Left ventricle myocardium inferior (tissue), 1 donor: ENCODE measurements around the gene SPDYE16. TPM values are rescaled to one million over a fixed set of nuclear protein-coding genes. Genes with fewer than 3 reads are reported as not detected.
"Not testable (repeated sequence)": the region's sequence is repeated elsewhere in the genome, so short reads cannot be mapped to it uniquely, and the experiment has no call there.

Experiments
- DNase-seq: peaks from one replicate; pipeline ENCODE4 v3.0.0-alpha.2; 2020
- H3K27ac ChIP-seq: fragments of 200-600 bp; replicated peaks from 2 replicates; pipeline ENCODE4 v1.8.0; 2021
- H3K27me3 ChIP-seq: fragments of 200-600 bp; 2 replicates; pipeline ENCODE4 v1.8.0; 2021; ENCODE audit warnings: low read depth
- H3K36me3 ChIP-seq: fragments of 200-600 bp; 2 replicates; pipeline ENCODE4 v1.8.0; 2021
- H3K4me1 ChIP-seq: fragments of 200-600 bp; 2 replicates; pipeline ENCODE4 v1.8.0; 2021
- H3K4me3 ChIP-seq: fragments of 200-600 bp; 2 replicates; pipeline ENCODE4 v1.8.0; 2021; ENCODE audit warnings: mild to moderate bottlenecking, moderate library complexity
- H3K9me3 ChIP-seq: fragments of 200-600 bp; replicated peaks from 2 replicates; pipeline ENCODE4 v1.8.0; 2021
- intact Hi-C: fragments of 100-400 bp; cut with micrococcal nuclease; formaldehyde crosslinking; loops from one replicate; pipeline ENCODE4 v1.11.0; 2022
- total RNA-seq: library from RNA; stranded (reverse); fragmentation: NEBNext Ultra II Directional; extraction: Animal tissue kit (Norgen Biotek cat#: 25700); gene quantifications from one replicate; pipeline ENCODE4 v1.2.1, GENCODE V29; 2021
- TF ChIP-seq, protein P1 (sequence below): fragments of 200-600 bp; IDR thresholded peaks from 2 replicates; pipeline ENCODE4 v1.8.0; 2021; ENCODE audit warnings: antibody characterized with exemption, mild to moderate bottlenecking, borderline replicate concordance
- donor health status: DM: no; HTN: yes; CAD: no; lungs with severe emphysema.

SPDYE16 gene
- total RNA-seq, 1 donor from 2014 or later, result 0.22 TPM

DNA sequence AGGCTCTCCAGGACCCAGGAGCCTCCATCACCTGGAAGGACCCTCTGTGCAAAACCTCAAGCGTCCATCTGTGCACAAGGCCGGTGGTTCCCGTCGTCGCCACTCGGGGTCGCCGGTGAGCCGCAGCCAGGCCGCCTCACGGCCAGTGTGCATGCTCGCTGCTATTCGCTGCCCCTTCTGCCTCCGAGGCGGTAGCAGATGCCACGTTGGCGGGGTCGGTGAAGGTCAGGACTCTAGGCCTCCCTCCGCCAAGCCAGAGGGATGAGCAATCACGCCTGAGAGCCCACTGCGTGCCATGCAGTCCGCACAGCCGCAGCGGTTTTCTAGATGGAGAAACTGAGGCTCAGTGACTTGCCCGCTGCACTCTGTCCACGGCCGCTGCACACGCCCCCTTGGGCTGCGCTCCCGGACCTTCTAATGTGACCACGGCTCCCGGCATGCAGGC is 27.1 kb downstream of the SPDYE16 start:
- Histone ChIP-seq H3K9me3 (no peaks in the 10 kb centered on the region), H3K4me1 (peaks cover 10% of the 10 kb centered on the region), H3K36me3 (no peaks in the 10 kb centered on the region), H3K4me3 (peak overlapping the region; percentile 34), H3K27me3 (no peaks in the 10 kb centered on the region), H3K27ac (no peak overlapping the region)
- intact Hi-C loops, result no loop called here
- DNase-seq, result peak; percentile 65
- TF ChIP-seq, protein P1, sequence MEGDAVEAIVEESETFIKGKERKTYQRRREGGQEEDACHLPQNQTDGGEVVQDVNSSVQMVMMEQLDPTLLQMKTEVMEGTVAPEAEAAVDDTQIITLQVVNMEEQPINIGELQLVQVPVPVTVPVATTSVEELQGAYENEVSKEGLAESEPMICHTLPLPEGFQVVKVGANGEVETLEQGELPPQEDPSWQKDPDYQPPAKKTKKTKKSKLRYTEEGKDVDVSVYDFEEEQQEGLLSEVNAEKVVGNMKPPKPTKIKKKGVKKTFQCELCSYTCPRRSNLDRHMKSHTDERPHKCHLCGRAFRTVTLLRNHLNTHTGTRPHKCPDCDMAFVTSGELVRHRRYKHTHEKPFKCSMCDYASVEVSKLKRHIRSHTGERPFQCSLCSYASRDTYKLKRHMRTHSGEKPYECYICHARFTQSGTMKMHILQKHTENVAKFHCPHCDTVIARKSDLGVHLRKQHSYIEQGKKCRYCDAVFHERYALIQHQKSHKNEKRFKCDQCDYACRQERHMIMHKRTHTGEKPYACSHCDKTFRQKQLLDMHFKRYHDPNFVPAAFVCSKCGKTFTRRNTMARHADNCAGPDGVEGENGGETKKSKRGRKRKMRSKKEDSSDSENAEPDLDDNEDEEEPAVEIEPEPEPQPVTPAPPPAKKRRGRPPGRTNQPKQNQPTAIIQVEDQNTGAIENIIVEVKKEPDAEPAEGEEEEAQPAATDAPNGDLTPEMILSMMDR, result peak; percentile 92

DNA sequence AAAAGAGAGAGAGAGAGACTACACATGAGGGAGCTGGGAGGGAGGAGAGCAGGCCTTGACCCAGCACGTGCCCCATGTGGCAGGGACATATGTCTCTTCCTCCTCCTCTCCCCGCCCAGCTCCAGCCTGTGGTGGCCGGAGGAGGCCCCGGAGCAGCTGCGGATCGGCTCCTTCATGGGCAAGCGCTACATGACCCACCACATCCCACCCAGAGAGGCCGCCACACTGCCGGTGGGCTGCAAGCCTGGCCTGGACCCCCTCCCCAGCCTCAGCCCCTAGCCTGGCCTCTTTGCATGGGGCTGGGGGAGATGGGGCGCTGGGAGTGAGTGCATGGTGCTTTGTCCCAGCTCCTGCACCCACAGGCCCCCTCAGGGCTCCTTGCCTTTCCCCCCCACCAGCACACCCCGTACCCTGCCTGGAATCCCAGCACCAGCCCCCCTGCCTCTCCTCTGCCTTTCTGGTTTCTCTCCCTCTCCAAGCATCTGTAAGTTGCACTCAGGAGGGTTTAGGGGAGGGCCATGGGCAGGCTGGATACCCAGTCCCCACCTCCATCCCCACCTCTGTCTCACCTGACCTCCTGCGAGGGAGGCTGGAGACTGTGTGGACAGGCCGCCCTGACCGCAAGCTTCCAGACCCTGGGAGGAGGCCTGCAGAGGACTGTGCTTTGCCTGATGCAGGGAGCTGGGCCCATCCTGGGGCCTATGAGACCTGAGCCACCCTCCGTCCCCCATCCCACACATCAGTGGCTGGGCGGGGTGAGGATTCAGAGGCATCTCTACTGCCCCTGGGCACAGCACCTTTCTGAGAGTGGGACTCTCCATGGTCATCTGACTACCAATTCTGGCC is 27.9 kb downstream of the SPDYE16 start:
- intact Hi-C loops, result no loop called here
- TF ChIP-seq, protein P1, result no peak
- H3K9me3 ChIP-seq, result no peaks in the 10 kb centered on the region
- H3K27me3 ChIP-seq, result no peaks in the 10 kb centered on the region
- peaks cover 15% of the 10 kb centered on the region for H3K4me1 ChIP-seq
- H3K27ac ChIP-seq, result no peak overlapping the region
- H3K4me3 ChIP-seq, result no peak overlapping the region
- no peak for DNase-seq
- H3K36me3 ChIP-seq, result no peaks in the 10 kb centered on the region

DNA sequence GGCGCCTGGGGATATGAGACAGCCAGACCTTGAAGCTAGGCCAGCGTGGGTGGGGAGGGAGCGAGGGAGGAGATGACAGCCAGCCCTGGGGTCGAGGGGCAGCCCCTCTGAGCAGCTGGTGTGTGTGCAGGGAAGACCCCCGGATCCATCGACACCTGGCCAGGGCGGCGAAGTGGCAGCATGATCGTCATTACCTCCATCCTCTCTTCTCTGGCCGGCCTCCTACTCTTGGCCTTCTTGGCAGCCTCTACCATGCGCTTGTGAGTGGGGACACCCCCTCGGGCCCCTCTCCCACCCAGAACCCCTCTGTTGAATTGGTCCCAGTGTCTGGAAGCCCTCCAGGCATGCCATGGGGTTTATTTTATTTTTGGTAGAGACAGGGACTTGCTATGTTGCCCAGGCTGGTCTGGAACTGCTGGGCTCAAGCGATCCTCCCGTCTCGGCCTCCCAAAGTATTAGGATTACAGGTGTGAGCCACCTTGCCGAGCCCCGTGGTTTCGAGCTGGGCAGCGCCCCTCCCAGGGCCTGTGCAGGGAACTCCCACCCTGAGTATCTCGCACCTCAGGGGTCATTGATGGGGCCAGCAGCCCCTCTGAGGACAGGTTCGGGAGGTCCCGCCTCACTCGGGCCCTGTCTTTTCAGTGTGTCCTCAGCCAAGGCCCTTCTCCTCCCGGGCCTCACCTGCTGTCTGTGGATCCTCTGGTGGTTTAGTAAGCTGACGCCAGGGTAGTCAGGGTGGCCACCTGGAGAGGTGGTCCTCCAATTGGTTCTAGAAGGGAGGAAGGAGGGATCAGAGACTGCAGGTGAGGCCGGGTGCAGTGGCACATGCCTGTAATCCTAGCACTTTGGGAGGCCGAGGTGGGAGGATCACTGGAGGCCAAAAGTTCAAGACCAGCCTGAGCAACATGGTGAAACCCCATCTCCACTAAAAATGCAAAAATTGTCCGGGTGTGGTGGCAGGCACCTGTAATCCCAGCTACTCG is 29.0 kb downstream of the SPDYE16 start:
- DNase-seq, result no peak
- Histone ChIP-seq H3K27ac (no peak overlapping the region), H3K36me3 (no peaks in the 10 kb centered on the region), H3K9me3 (no peaks in the 10 kb centered on the region), H3K4me3 (no peak overlapping the region), H3K4me1 (peaks cover 16% of the 10 kb centered on the region), H3K27me3 (no peaks in the 10 kb centered on the region)
- intact Hi-C loops, result no loop called here
- TF ChIP-seq, protein P1, result no peak

DNA sequence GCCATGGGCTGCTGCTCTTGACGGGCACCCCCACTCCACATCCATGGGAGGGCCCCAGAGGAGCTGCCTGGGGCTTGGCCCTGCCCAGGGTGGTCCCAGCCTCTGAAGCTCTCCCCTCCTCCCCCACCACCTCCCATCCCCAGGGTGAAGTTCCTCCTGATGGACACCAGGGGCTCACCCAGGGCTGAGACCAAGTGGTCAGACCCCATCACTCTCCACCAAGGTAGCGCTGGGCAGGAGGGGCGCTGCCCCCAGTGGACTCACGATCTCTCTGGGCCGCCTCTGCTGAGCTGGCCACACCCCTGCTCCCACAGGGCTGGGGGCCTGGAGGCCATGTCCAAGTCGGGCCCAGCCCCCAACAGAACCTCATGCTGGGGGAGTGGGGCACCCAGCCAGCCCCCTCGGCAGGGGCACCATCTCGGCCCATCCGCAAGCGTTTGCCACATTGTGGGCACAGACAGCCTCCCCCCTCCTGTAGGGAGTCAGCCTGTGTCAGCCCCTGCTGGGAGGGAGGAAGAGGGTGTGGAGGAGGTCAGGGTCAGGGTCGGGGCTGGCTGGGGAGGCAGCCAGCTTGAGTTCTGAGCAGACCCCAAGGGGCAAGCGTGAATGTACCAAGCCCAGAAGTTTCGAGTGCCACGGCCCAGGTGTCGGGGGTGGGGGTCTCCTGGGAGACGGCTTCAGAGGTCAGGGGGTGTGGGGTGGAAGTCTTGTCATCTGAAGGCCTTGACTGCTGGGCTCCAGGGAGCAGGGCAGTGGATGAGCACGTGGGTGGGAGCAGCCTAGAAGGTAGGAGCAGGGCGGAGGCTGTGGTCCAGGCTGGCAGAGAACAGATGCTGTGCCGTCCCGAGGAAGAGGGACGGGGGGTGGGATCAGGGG is 29.9 kb downstream of the SPDYE16 start:
- H3K36me3 ChIP-seq, result no peaks in the 10 kb centered on the region
- H3K9me3 ChIP-seq, result no peaks in the 10 kb centered on the region
- H3K27me3 ChIP-seq, result no peaks in the 10 kb centered on the region
- intact Hi-C loops, result no loop called here
- TF ChIP-seq, protein P1, result peak; percentile 22
- H3K27ac ChIP-seq, result no peak overlapping the region
- no peak overlapping the region for H3K4me3 ChIP-seq
- DNase-seq, result no peak
- H3K4me1 ChIP-seq, result peaks cover 16% of the 10 kb centered on the region

DNA sequence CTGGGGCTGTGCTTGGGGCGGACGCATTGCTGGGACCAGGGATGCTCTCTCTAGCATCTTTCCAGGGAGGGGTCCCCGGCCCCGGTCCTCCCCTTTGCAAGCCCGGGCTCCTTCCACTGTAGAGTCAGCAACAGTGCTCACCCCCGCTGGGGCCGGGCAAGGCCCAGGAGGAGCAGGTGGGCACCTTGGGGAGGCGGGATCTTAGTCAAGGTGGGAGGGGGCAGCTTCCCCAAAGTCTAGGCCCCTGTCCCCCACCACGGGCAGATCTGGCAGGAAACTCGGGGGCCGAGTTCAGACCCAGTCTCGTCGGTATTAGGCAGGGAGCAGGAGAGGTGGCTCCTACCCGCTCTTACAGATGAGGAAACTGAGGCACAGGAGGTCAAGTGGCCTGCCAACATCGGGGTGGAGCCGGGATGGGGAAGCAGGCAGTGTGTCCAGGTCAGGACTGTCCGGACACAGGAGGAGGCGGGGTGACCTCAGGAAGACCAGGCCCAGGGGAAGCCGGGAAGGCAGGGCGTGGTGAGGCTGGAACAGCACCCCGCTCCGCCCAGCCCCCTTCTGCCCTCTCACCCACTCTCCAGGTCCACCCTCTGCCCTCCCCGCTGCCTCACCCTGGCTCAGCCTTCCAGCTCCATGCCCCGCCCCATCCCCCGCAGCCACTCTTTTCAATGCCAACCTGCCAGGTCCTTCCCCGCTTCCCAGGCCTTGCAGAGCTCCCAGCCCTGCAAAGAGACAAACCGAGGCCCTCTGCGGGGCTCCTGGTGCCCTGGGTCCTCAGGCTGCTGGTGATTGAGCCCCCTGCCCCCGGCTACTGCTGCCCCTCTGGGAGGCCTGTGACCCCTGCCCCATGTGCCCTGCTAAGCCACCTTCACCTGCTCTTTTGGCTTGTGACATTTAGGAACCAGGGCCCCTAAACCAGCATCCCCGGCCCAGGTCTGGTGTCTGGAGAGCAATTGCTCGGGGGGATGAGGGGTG is 30.9 kb downstream of the SPDYE16 start:
- H3K27ac ChIP-seq, H3K9me3 ChIP-seq, intact Hi-C loops, H3K36me3 ChIP-seq, H3K27me3 ChIP-seq, H3K4me3 ChIP-seq, DNase-seq: not testable (repeated sequence)
- H3K4me1 ChIP-seq, result peaks cover 16% of the 10 kb centered on the region

DNA sequence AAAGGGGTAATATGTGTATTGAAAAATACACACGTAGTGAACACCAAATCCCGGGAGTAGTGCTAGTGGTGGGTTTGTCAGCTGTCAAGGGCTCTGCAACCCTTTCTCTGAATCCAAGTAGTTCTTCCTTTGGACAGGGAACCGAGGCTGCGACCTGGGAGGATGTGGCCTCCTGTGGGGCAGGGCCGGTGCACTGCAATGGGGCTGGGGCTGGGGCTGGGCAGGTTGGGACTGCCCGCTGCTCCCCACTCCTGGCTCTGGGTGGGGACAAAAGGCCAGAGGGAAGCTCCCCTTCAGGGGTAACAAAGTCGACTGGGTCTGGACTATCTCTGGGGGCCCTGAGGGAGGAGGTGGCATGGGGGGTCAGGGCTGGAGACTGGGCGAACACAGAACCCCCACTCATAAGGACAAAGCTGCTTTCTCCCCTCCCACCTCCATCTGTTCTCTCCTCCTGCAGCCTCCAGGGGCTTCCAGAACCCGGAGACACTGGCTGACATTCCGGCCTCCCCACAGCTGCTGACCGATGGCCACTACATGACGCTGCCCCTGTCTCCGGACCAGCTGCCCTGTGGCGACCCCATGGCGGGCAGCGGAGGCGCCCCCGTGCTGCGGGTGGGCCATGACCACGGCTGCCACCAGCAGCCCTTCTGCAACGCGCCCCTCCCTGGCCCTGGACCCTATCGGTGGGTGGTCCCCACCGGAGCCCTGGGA is 31.7 kb downstream of the SPDYE16 start:
- H3K9me3 ChIP-seq, DNase-seq, H3K36me3 ChIP-seq, intact Hi-C loops, H3K4me3 ChIP-seq, H3K27me3 ChIP-seq, H3K27ac ChIP-seq: not testable (repeated sequence)
- H3K4me1 ChIP-seq, result peaks cover 16% of the 10 kb centered on the region
